IPS DF 4.7 (cell line): ENCODE measurements around the gene NFE2.
"Not testable (repeated sequence)": the region's sequence is repeated elsewhere in the genome, so short reads cannot be mapped to it uniquely, and the experiment has no call there.

Experiments
- DNase-seq: peaks from one replicate; pipeline ENCODE4 v3.0.0-alpha.2; 2013; ENCODE audit warnings: low spot score; ENCODE audit errors: extremely low read depth

The NFE2 gene

DNA sequence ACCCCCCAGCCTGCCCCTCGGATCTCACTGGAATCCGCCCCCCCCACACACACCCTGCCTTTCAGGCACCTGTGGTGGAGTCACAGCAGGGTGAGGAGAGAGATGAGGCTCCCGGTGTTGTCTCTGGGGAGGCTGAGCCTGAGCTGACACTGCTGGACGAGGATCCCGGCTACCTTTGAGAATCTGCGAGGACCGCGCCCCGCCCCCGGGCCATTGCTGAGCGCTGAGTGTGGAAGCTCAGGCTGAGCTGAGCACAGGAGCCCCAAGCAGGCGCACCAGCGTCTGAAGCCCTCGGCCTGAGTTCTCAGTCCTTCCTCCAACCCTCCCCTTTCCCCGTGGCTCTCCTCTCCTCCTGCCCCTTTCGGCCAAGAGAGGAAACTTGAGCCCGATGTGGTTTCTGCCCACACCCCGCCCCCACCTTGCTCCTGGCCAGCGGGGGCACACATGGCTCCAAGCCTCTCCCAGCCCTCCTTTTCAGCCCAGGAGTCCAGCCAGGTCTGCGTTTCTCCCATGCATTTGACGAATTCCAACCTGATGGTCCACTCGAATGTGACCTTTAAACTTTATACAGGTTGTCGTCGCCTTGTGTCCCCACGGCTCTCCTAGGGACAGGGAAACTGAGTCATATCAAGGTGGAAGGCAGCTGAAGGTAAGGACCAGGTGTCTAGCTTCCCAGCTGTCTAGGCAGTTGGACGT, at the start of gene NFE2:
TSS of gene NFE2 (minus strand) at position 284 of the 696 bp plus-strand sequence. CDS start 5,767 bp downstream, outside the sequence.
- no peak for DNase-seq

DNA sequence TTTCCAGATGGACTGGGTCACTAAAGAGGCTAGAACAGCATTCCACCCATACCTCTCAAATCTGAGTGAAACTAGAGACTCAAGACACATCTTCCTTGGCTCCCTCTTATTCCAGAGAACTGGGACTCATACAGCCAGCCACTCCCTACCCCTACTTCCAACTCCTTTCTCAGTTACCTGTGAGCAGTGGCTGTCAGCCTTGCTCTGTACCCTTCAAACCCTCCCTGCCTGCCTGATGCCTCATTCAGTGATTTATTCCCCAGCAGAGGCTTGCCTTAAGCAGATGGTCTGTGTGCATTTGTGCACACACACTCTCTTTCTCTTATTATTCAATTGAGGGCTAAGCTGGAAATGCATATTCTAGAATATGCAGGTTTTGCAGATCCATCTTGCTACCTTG, 48.9 kb upstream of the NFE2 start:
- DNase-seq: no peak

- no peak for DNase-seq
Observed at GRCh38 chr12:54349036-54349435, 48.2 kb upstream of the NFE2 start.

- no peak for DNase-seq
Observed at GRCh38 chr12:54341378-54342300, 40.8 kb upstream of the NFE2 start.

GRCh38 chr12:54340846-54341245, 40.0 kb upstream of the NFE2 start:
- no peak for DNase-seq

GRCh38 chr12:54338698-54339296, 38.0 kb upstream of the NFE2 start:
- DNase-seq: no peak

- no peak for DNase-seq
Observed at GRCh38 chr12:54337854-54338650, 37.2 kb upstream of the NFE2 start.

- no peak for DNase-seq
Observed at GRCh38 chr12:54337280-54337842, 36.5 kb upstream of the NFE2 start.

DNA sequence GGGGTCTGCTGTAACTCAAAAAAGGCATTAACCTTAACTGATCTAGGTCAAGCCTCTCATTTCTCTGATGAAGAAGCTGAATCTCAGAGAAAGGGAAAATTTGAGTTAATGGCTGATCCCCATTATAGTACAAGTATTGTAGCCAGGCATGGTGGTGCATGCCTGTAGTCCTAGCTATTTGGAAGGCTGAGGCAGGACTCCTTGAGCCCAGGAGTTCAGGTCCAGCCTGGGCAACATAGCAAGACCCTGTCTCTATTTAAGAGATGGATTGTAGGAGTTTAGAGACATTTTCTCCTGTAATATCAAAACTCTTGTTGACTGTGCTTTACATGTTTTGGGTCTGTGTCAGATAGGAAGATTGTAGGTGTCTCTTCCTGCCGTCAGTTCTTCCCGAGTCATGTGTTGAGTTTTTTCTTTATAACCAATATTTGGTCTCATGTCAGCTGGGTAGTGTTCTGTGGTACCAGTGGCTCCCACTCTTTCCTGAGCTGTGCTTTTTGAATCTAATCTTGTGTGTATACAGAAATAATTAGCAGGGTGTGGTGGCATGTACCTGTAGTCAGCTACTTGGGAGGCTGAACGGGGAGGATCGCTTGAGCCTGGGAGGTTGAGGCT, 32.7 kb upstream of the NFE2 start:
- no peak for DNase-seq

DNA sequence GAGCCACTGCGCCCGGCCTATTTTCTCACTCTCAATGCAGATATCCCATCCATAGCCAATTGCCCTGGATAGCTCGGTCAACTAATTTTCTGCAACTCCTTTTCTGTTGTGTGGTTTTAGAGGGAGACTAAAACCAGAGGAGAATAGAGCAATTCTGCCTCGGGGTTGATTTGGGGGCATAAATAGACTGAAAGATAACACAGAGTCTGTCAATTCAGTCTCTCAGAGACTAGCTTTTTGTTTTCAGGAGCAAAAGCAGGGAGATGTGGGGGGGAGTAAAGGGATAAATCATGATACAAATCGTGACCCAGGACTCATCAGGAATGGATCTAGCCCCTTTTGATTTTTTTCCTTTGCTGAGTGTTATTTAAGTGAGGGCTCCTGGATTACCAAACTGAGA, 30.6 kb upstream of the NFE2 start:
- no peak for DNase-seq

DNA sequence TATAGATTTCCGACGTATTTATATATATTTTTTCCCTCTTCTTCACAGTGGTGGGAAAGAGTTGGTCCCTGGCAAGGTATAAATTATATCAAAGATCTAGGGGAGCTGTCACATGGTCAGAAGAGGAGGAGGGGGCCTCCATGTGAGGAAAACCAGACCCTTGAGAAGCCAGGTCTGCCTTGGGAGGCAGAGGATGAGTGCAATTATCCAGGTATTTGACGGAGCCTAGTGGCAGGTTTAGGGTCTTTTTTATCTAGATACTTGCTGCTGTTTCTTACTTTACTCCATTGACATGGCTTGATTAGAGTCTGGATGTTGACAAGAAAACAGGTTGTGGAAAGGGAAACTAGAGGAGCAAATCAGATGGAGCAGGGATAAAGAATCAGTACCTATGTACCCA, 29.6 kb upstream of the NFE2 start:
- DNase-seq: no peak

- DNase-seq: no peak
Observed at GRCh38 chr12:54329759-54330158, 28.9 kb upstream of the NFE2 start.

DNA sequence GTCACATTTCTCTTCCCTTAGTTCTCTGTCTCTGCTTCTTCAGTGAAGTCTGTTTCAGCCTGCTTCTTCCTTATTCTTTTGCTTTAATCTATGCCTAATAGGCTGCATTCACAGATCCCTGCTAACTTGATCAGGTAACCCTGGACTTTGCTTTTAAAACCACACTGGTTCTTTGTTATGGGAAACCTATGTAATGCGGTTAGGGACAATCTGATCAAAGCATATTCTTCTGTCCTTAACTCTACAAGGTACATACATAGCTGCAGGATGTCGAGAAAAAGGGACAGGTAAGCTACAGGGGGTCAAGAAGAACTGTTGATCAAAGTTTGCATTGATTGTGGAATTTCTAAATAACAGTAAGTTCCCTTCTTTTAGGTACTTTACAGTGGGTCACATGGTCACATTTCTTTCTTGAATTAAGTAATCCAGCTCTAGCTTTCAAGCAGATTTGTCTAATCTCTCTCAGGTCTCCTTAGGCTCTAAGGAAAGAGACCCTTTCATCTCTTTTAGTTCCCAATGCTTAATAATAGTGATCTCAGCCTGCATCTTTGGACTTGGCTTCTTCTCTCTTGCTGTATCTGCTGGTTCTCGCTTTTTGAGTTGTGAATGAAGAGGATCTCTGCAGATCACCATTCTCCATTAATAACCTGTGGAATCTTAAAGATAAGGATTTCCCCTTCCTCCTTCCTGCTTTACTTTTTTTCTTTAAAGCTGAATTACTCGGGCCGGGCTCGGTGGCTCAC, 28.0 kb upstream of the NFE2 start:
- DNase-seq: no peak

GRCh38 chr12:54325442-54326109, 24.8 kb upstream of the NFE2 start:
- not testable (repeated sequence) for DNase-seq

- peak; percentile 100 for DNase-seq
Observed at GRCh38 chr12:54324617-54325441, 24.0 kb upstream of the NFE2 start, which contains the start of gene COPZ1. Gene COPZ1 (plus strand): TSS chr12:54325131. CDS start chr12:54325164, 33 bp downstream.

- DNase-seq: no peak
Observed at GRCh38 chr12:54321363-54321762, 20.5 kb upstream of the NFE2 start.

DNA sequence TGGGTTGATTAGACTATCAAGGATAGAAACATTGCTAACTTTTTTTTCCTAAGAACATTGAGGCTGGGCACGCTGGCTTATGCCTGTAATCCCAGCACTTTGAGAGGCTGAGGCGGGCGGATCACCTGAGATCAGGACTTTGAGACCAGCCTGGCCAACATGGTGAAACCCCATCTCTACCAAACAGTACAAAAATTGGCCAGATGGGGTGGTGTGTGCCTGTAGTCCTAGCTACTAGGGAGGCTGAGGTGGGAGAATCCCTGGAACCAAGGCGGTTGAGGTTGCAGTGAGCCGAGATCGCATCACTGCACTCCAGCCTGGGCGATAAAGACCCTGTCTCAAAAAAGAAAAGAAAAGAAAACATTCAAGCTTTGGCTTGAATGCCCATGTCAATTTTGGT, 11.5 kb upstream of the NFE2 start:
- not testable (repeated sequence) for DNase-seq

DNA sequence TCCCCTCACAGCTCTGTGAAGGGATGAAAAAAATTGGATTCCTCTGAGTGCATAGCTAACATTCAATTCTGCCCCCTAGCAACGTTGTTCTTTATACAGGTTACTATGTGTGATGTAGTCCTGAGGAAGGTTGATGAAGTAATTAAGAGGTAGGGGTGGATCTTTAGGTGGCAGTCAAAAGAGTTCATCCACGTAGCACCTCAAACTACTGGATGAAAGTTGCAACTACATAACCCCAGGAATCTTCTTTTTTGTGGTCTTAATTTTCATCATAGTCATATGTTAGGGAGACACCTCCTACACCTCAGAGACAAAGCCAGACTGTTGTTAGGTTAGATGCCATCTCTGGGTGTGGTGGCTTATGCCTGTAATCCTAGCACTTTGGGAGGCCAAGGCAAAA, 10.2 kb upstream of the NFE2 start:
- no peak for DNase-seq
